ENCODE results near the gene PMVK.
"Not testable (repeated sequence)": the region's sequence is repeated elsewhere in the genome, so short reads cannot be mapped to it uniquely, and the experiment has no call there.

The PMVK gene

GRCh38 chr1:154935749-154936554 lies 567 bp downstream of the PMVK start:
- H3K4me3 ChIP-seq = peak overlapping the region; percentile 60
- in situ Hi-C loops (cut with MboI; ENCODE audit: low sequenced_read_pairs) = no loop called here
- no peaks in the 10 kb centered on the region for H3K27me3 ChIP-seq (ENCODE audit: low read depth)
- no peaks in the 10 kb centered on the region for H3K9me3 ChIP-seq
- DNase-seq (ENCODE audit: low spot score in 2 of 2) = no peak
- H3K36me3 ChIP-seq (replicated peaks) = no peaks in the 10 kb centered on the region
- H3K4me1 ChIP-seq = peaks cover 20% of the 10 kb centered on the region

DNA sequence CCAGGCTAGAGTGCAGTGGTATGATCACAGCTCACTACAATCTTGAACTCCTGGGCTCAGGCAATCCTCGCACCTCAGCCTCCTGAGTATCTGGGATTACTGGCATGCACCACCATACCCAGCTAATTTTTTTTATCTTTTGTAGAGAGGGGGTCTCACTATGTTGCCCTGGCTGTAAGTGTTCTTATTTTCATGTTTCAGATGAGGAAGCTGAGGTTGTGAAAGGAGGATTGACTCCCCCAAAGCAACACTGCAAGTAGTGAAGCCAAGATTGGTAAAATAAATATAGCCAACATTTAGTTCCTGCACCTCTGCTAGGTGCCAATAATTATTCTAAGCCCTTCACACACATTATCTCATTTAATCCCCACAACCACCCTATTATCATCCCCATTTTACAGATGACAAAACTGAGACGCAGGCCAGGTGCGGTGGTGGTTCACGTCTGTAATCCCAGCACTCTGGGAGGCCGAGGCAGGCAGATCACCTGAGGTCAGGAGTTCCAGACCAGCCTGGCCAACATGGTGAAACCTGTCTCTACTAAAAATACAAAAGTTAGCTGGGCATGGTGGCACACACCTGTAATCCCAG lies 2.1 kb downstream of the PMVK start:
- in situ Hi-C loops (cut with MboI; ENCODE audit: low sequenced_read_pairs) = no loop called here
- no peak for DNase-seq (ENCODE audit: low spot score in 2 of 2)
- no peak overlapping the region for H3K4me3 ChIP-seq
- peaks cover 10% of the 10 kb centered on the region for H3K4me1 ChIP-seq
- H3K27me3 ChIP-seq (ENCODE audit: low read depth) = no peaks in the 10 kb centered on the region
- no peaks in the 10 kb centered on the region for H3K36me3 ChIP-seq (replicated peaks)
- no peaks in the 10 kb centered on the region for H3K9me3 ChIP-seq

- 0 out of 2 replicates have a peak, but pooled peaks cover 2% of the 10 kb centered on the region for H3K36me3 ChIP-seq (replicated peaks)
- H3K4me1 ChIP-seq = peaks cover 10% of the 10 kb centered on the region
- in situ Hi-C loops (cut with MboI; ENCODE audit: low sequenced_read_pairs) = no loop called here
Measured at GRCh38 chr1:154931940-154932487, 4.5 kb downstream of the PMVK start.

GRCh38 chr1:154926201-154926600 lies 10.3 kb downstream of the PMVK start:
- Histone ChIP-seq H3K36me3 (replicated peaks) (peaks cover 12% of the 10 kb centered on the region), H3K27me3 (ENCODE audit: low read depth) (no peaks in the 10 kb centered on the region), H3K9me3 (no peaks in the 10 kb centered on the region), H3K4me1 (no peaks in the 10 kb centered on the region), H3K4me3 (no peak overlapping the region)
- in situ Hi-C loops (cut with MboI; ENCODE audit: low sequenced_read_pairs) = no loop called here
- no peak for DNase-seq (ENCODE audit: low spot score in 2 of 2)

More at GRCh38 chr1:154931940-154932487, 4.5 kb downstream of the PMVK start:
- Histone ChIP-seq H3K4me3 (no peak overlapping the region), H3K27me3 (ENCODE audit: low read depth) (no peaks in the 10 kb centered on the region), H3K9me3 (no peaks in the 10 kb centered on the region)
- DNase-seq (ENCODE audit: low spot score in 2 of 2) = no peak

- no peak for DNase-seq (ENCODE audit: low spot score in 2 of 2)
- H3K36me3 ChIP-seq (replicated peaks) = peaks cover 12% of the 10 kb centered on the region
- H3K9me3 ChIP-seq = no peaks in the 10 kb centered on the region
- in situ Hi-C loops (cut with MboI; ENCODE audit: low sequenced_read_pairs) = no loop called here
- no peak overlapping the region for H3K4me3 ChIP-seq
- no peaks in the 10 kb centered on the region for H3K4me1 ChIP-seq
- no peaks in the 10 kb centered on the region for H3K27me3 ChIP-seq (ENCODE audit: low read depth)
Measured at GRCh38 chr1:154925335-154926170, 11.0 kb downstream of the PMVK start.

DNA sequence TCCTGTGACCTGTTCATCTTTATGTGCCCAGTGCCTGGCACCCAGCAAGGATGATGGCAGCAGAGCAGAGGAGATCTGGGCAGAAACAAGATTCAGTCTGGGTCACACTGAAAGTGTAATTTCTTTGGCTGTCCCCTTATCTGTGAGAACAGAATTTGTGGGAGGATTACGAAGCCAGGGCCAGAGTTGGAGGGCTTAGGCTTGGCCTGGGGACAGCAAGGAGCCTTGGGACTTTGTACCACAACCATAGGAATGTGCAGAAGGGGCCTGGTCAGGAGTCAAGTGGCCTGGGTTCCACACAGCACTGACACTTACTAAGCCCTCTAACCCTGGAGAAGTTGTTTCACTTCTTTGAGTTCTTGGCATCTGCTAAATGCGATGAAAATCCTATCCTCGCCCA lies 12.8 kb downstream of the PMVK start:
- H3K4me1 ChIP-seq = no peaks in the 10 kb centered on the region
- H3K27me3 ChIP-seq (ENCODE audit: low read depth) = no peaks in the 10 kb centered on the region
- in situ Hi-C loops (cut with MboI; ENCODE audit: low sequenced_read_pairs) = no loop called here
- no peaks in the 10 kb centered on the region for H3K9me3 ChIP-seq
- no peak for DNase-seq (ENCODE audit: low spot score in 2 of 2)
- H3K36me3 ChIP-seq (replicated peaks) = peaks cover 10% of the 10 kb centered on the region
- H3K4me3 ChIP-seq = no peak overlapping the region

GRCh38 chr1:154913273-154913672 lies 23.2 kb downstream of the PMVK start:
- DNase-seq (ENCODE audit: low spot score in 2 of 2) = no peak
- in situ Hi-C loops (cut with MboI; ENCODE audit: low sequenced_read_pairs) = no loop called here

GRCh38 chr1:154912755-154913154 lies 23.8 kb downstream of the PMVK start:
- in situ Hi-C loops (cut with MboI; ENCODE audit: low sequenced_read_pairs) = no loop called here
- Histone ChIP-seq H3K4me1 (peaks cover 14% of the 10 kb centered on the region), H3K9me3 (0 out of 2 replicates have a peak, but pooled peaks cover 2% of the 10 kb centered on the region), H3K27me3 (ENCODE audit: low read depth) (no peaks in the 10 kb centered on the region), H3K4me3 (no peak overlapping the region), H3K36me3 (replicated peaks) (no peaks in the 10 kb centered on the region)
- no peak for DNase-seq (ENCODE audit: low spot score in 2 of 2)

More at GRCh38 chr1:154913273-154913672, 23.2 kb downstream of the PMVK start:
- no peaks in the 10 kb centered on the region for H3K9me3 ChIP-seq
- H3K4me3 ChIP-seq = no peak overlapping the region
- no peaks in the 10 kb centered on the region for H3K36me3 ChIP-seq (replicated peaks)
- peaks cover 8% of the 10 kb centered on the region for H3K4me1 ChIP-seq
- no peaks in the 10 kb centered on the region for H3K27me3 ChIP-seq (ENCODE audit: low read depth)

GRCh38 chr1:154911691-154912550 lies 24.6 kb downstream of the PMVK start:
- Histone ChIP-seq H3K27me3 (ENCODE audit: low read depth) (no peaks in the 10 kb centered on the region), H3K4me1 (peaks cover 14% of the 10 kb centered on the region), H3K4me3 (no peak overlapping the region), H3K36me3 (replicated peaks) (no peaks in the 10 kb centered on the region), H3K9me3 (0 out of 2 replicates have a peak, but pooled peaks cover 4% of the 10 kb centered on the region)
- no peak for DNase-seq (ENCODE audit: low spot score in 2 of 2)
- in situ Hi-C loops (cut with MboI; ENCODE audit: low sequenced_read_pairs) = no loop called here

- H3K4me1 ChIP-seq = peaks cover 14% of the 10 kb centered on the region
- H3K9me3 ChIP-seq = 0 out of 2 replicates have a peak, but pooled peaks cover 4% of the 10 kb centered on the region
- in situ Hi-C loops (cut with MboI; ENCODE audit: low sequenced_read_pairs) = no loop called here
- no peaks in the 10 kb centered on the region for H3K27me3 ChIP-seq (ENCODE audit: low read depth)
- no peak overlapping the region for H3K4me3 ChIP-seq
- H3K36me3 ChIP-seq (replicated peaks) = no peaks in the 10 kb centered on the region
- DNase-seq (ENCODE audit: low spot score in 2 of 2) = no peak
Measured at GRCh38 chr1:154910851-154911250, 25.7 kb downstream of the PMVK start.

DNA sequence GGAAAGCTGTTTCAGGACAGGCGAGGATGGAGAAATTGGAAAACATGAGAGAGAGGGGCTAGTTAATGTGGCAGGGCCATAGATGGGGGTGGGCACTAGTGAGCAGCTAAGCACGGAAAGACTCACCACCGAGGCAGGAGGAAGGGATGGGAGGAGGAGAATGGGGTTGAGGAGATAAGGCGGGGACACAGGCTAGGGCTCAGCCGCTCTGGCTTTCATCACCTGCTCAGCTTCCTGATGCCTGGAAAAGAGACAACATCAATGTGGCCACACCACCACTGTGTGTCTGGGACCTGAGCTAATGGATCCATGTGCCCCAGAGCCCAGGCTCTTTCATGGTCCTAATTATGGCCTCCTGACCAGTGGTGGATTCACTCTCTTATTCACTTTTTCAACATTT lies 27.6 kb downstream of the PMVK start:
- DNase-seq (ENCODE audit: low spot score in 2 of 2) = no peak
- Histone ChIP-seq H3K27me3 (ENCODE audit: low read depth) (no peaks in the 10 kb centered on the region), H3K36me3 (replicated peaks) (no peaks in the 10 kb centered on the region), H3K4me3 (no peak overlapping the region), H3K4me1 (peaks cover 14% of the 10 kb centered on the region), H3K9me3 (0 out of 2 replicates have a peak, but pooled peaks cover 4% of the 10 kb centered on the region)
- in situ Hi-C loops (cut with MboI; ENCODE audit: low sequenced_read_pairs) = no loop called here

GRCh38 chr1:154908129-154908528 lies 28.4 kb downstream of the PMVK start:
- peak; percentile 13 to 47 for DNase-seq (ENCODE audit: low spot score in 2 of 2)
- in situ Hi-C loops (cut with MboI; ENCODE audit: low sequenced_read_pairs); H3K36me3 ChIP-seq (replicated peaks): not testable (repeated sequence)

GRCh38 chr1:154906621-154907081 lies 29.9 kb downstream of the PMVK start:
- in situ Hi-C loops (cut with MboI; ENCODE audit: low sequenced_read_pairs) = no loop called here
- Histone ChIP-seq H3K27me3 (ENCODE audit: low read depth) (no peaks in the 10 kb centered on the region; the same call in 1 of the 2 replicates), H3K36me3 (replicated peaks) (no peaks in the 10 kb centered on the region), H3K4me1 (peaks cover 14% of the 10 kb centered on the region), H3K4me3 (no peak overlapping the region), H3K9me3 (0 out of 2 replicates have a peak, but pooled peaks cover 4% of the 10 kb centered on the region)
- no peak for DNase-seq (ENCODE audit: low spot score in 2 of 2)

More at GRCh38 chr1:154908129-154908528, 28.4 kb downstream of the PMVK start:
- peaks cover 14% of the 10 kb centered on the region for H3K4me1 ChIP-seq
- H3K9me3 ChIP-seq; H3K4me3 ChIP-seq; H3K27me3 ChIP-seq (ENCODE audit: low read depth): not testable (repeated sequence)
